ENCODE results near the gene MYEOV. TPM values are rescaled to one million over a fixed set of nuclear protein-coding genes. Genes with fewer than 3 reads are reported as not detected.
A peak's percentile ranks its signal among the peaks of the same experiment; 100 is the strongest.

The MYEOV gene
- total and polyA plus RNA-seq, 9 of the 15 experiments (the other 6 are each of a cell fraction or from before 2014, with no cell fraction given), result 10.2 to 133 (median 32.2) TPM

- TF ChIP-seq REST (IDR thresholded peaks at IDR 0.05; ENCODE audit: borderline replicate concordance) (no peak), REST (CRISPR knock-in tag; IDR thresholded peaks at IDR 0.05; ENCODE audit: low read depth) (no peak), STAT6 (CRISPR knock-in tag; IDR thresholded peaks at IDR 0.05) (no peak), CTBP1 (IDR thresholded peaks at IDR 0.05; ENCODE audit: borderline replicate concordance) (no peak), KLF16 (IDR thresholded peaks at IDR 0.05) (no peak), KDM2B (CRISPR knock-in tag; IDR thresholded peaks at IDR 0.05) (no peak), SFPQ (IDR thresholded peaks at IDR 0.05; ENCODE audit: low read depth, low read length) (no peak), ZNF140 (CRISPR knock-in tag; IDR thresholded peaks at IDR 0.05) (no peak), ZFP91 (CRISPR knock-in tag; IDR thresholded peaks at IDR 0.05) (0 out of 2 replicates have a peak, but pooled peaks have one; percentile 4), TCF15 (CRISPR knock-in tag; IDR thresholded peaks at IDR 0.05) (no peak), ZNF274 (IDR thresholded peaks at IDR 0.05; ENCODE audit: borderline replicate concordance, low read depth, low read length) (no peak)
These were observed 3.9 kb downstream of the MYEOV start (continued) for GRCh38 chr11:69297787-69298266.

Data from K562 (cell line).